Esophagus (tissue), 2 donors: ENCODE measurements around the gene GNAI2. TPM values are rescaled to one million over a fixed set of nuclear protein-coding genes. Genes with fewer than 3 reads are reported as not detected.
A peak's percentile ranks its signal among the peaks of the same experiment; 100 is the strongest.
"Not testable (repeated sequence)": the region's sequence is repeated elsewhere in the genome, so short reads cannot be mapped to it uniquely, and the experiment has no call there.

Source experiments
- H3K27ac ChIP-seq, 2 donors: one replicate each; pipeline ENCODE4 v1.5.1; 2013; ENCODE audit warnings: low read depth in 2 of 2, mild to moderate bottlenecking in 2 of 2, inconsistent platforms in 1 of 2, low read length in 1 of 2, moderate library complexity in 1 of 2
- H3K27me3 ChIP-seq, 2 donors: one replicate each; pipeline ENCODE4 v1.6.1; 2013; ENCODE audit warnings: low read length in 2 of 2, control low read depth in 1 of 2, mild to moderate bottlenecking in 1 of 2; ENCODE audit not compliant: insufficient read depth in 2 of 2, control insufficient read depth in 1 of 2
- H3K36me3 ChIP-seq, 2 donors: one replicate each; pipeline ENCODE4 v1.6.1; 2013; ENCODE audit warnings: low read length in 1 of 2; ENCODE audit not compliant: control insufficient read depth in 2 of 2, insufficient read depth in 2 of 2
- H3K4me1 ChIP-seq, 2 donors: one replicate each; pipeline ENCODE4 v1.6.1; 2013; ENCODE audit warnings: low read length in 1 of 2; ENCODE audit not compliant: control insufficient read depth in 2 of 2, insufficient read depth in 2 of 2
- H3K4me3 ChIP-seq, 2 donors: one replicate each; pipeline ENCODE4 v1.5.1; 2013; ENCODE audit warnings: low read length in 2 of 2, mild to moderate bottlenecking in 2 of 2, low read depth in 1 of 2, moderate library complexity in 1 of 2
- H3K9me3 ChIP-seq, 2 donors: one replicate each; pipeline ENCODE4 v1.6.1; 2013; ENCODE audit warnings: mild to moderate bottlenecking in 2 of 2, low read depth in 1 of 2, low read length in 1 of 2, moderate library complexity in 1 of 2; ENCODE audit not compliant: control insufficient read depth in 2 of 2, insufficient read depth in 1 of 2
- WGBS, 2 donors: extraction: QIAGEN DNeasy Blood & Tissue Kit; methylation state at CpG; one replicate each; pipeline ENCODE4 v1.1.7; 2013; 5-methylcytosine and 5-hydroxymethylcytosine counted together
- polyA plus RNA-seq, 2 donors: library from polyadenylated mRNA; stranded (reverse); fragments of 200-250 nt; gene quantifications; one replicate each; pipeline ENCODE4 v1.2.3, GENCODE V29; 2013
- donor health status: healthy with polysubstance abuse.
- donor health status: Bipolar disorder and iron deficiency.

The GNAI2 gene
- polyA plus RNA-seq, 2 donors, result 52.2 to 61.8 TPM

- Histone ChIP-seq H3K4me1 (peaks cover 8 to 9% of the 10 kb centered on the region in 2 donors), H3K36me3 (no peaks in the 10 kb centered on the region), H3K9me3 (no peaks in the 10 kb centered on the region), H3K4me3 (no peak overlapping the region), H3K27me3 (peaks cover 0 to 28% of the 10 kb centered on the region in 2 donors), H3K27ac (no peak overlapping the region)
- WGBS, 2 donors, result 58 to 63% methylated on average over 12 of the region's 12 CpGs
Measured at GRCh38 chr3:50203809-50204803, 31.9 kb upstream of the GNAI2 start.

DNA sequence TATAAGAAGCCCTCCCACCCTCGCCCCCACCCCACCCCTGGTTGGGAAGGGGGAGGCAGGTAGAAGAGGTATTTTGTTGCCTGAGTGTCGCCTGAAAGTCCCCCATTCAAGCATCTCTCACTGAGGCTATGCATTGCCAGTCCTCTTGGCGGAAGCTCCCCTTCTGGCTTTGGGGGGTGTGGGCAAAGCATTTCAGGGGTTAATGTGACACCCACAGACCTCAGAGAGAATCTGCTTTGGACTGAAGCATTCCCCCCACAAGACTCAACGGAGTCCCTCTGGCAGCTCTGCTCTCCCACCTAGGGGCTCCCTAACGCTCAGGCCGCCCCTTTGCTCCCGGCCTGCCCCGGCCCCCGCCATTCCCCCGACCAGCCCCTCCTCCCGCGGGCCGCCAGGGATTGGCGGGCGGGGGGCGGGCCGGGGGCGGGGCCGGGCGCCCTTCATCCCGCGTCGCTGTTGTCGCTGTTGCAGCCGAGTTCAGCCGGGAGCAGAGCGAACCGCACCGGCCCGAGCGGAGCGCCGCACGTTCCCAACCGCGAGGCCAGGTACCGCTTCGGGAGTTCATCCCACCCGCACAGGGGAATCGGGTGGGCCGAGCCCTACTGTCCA, 31.1 kb upstream of the GNAI2 start, which contains the start of gene SLC38A3:
TSS of gene SLC38A3 (plus strand) at position 468 of the 609 bp plus-strand sequence. CDS start 8,929 bp downstream, outside the sequence.
- H3K4me1 ChIP-seq, result peaks cover 8 to 9% of the 10 kb centered on the region in 2 donors
- H3K36me3 ChIP-seq, result no peaks in the 10 kb centered on the region
- peak within 1 kb of the TSS; percentile 21 to 30 for H3K4me3 ChIP-seq
- peaks cover 0 to 28% of the 10 kb centered on the region in 2 donors for H3K27me3 ChIP-seq
- WGBS, 2 donors, result 2 to 3% methylated on average over 41 of the region's 41 CpGs
- H3K27ac ChIP-seq, result no peak within 1 kb of the TSS
- H3K9me3 ChIP-seq, result no peaks in the 10 kb centered on the region

DNA sequence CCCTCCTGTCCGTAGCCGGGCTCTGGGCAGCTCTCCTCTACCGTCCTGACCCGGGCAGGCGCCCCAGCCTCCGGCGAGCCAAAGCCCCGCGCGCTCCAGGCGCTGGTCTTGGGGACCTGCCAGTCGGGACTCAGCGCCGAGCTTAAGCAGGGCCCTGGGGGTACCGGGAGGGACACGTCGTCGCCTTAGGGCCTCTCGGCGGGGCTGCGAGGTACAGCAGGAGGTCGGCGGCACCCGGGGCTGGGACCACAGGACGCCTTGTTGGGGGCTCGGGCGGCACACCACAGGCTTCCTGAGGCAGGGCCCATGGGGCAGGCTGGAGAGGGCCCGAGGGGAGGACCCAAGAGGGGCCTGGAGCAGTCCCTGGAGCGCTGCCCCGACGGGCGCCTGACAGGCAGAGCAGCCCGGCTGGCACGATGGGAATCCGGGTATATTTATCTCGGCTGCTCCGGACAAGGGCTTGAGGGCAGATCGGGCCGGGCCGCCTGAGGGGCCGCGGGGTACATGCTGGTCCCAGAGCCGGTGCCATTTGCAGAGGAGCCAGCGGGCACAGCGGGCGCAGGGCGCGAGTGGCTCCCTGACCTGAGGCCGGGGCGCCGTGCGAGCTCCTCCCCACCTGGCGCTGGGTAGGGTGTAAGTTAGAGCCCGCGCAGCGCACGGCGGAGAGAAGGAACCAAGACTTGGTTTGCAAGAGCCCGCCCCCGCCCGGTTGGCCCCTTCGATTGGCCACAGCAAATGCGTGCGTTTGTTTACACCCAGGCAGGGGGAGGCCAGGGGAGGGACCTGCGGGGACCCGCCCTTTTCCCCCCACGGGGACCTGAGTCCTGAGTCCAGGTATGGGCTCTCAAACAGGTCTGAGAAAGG, 30.4 kb upstream of the GNAI2 start:
- H3K27ac ChIP-seq, result no peak overlapping the region
- peaks cover 0 to 28% of the 10 kb centered on the region in 2 donors for H3K27me3 ChIP-seq
- no peaks in the 10 kb centered on the region for H3K36me3 ChIP-seq
- H3K4me1 ChIP-seq, result peaks cover 8 to 9% of the 10 kb centered on the region in 2 donors
- WGBS, 2 donors, result 5 to 7% methylated on average over 67 of the region's 67 CpGs
- no peaks in the 10 kb centered on the region for H3K9me3 ChIP-seq
- peak overlapping the region; percentile 21 to 30 for H3K4me3 ChIP-seq

DNA sequence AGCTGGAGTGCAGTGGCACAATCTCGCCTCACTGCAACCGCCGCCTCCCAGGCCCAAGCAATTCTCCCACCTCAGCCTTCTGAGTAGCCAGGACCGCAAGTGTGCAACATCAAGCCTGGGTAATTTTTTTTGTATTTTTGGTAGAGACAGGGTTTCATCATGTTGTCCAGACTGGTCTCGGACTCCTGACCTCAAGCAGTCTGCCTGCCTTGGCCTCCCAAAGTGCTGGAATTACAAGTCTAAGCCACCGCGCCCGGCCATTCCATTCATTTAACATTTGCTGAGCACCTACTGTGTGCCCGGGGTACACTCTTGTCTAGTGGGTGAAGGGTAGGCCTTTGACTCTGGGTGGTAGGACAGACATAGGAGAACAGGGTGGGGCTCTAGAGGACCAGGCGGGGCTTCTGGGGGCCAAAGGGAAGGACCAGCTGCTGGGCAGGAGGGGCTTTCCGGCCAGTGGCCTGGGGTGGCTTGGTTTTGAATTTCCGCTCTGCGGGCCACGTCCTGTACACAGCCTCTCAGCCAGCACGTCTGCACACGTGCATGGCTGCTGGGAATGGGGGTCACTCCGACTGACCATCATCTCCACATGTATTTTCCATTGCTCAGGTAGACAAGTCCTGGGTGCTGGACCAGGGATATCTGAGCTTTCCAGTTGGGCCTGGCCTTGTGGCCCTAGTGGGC, 28.5 kb upstream of the GNAI2 start:
- no peak overlapping the region for H3K4me3 ChIP-seq
- peaks cover 0 to 28% of the 10 kb centered on the region in 2 donors for H3K27me3 ChIP-seq
- H3K9me3 ChIP-seq, result no peaks in the 10 kb centered on the region
- 93 to 94% methylated on average over 16 to 17 of the region's 17 CpGs for WGBS, 2 donors
- H3K27ac ChIP-seq, result no peak overlapping the region
- no peaks in the 10 kb centered on the region for H3K36me3 ChIP-seq
- peaks cover 8 to 9% of the 10 kb centered on the region in 2 donors for H3K4me1 ChIP-seq

DNA sequence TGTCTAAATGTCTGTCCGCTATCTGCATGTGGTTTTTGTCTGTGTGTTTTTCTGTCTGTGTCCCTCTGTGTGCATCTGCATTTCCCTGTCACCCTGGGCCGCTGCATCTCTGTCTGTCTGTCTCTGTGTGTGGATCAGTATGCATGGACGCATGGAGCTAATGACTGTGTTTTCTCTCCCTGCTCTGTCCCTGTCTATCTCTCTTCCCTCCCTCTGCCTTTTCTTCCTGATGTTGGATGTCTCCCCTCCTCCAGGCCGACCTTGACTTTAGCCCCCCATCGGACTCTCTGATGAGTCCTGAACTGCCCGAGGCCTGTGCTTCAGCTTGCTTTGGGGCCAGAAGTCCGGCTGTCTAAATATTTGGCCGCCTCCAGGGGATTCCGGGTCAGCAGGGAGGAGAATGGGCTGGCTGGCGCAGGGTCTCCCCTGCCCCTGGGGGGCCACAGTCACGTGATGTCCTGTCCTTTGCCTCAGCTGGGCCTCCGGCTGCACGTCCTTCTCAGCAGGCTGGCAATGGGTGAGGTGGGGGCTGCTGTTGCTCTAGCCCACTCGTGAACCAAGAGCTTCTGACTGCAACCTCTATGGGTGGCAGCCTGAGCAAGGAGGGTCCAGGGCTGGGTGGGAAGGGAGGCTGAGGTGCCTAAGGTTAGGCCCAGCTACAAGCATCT, 27.2 kb upstream of the GNAI2 start:
- no peaks in the 10 kb centered on the region for H3K9me3 ChIP-seq
- H3K27ac ChIP-seq, result no peak overlapping the region
- H3K4me3 ChIP-seq, result no peak overlapping the region
- WGBS, 2 donors, result 69 to 72% methylated on average over 14 of the region's 14 CpGs
- no peaks in the 10 kb centered on the region for H3K36me3 ChIP-seq
- H3K27me3 ChIP-seq, result peaks cover 0 to 18% of the 10 kb centered on the region in 2 donors
- H3K4me1 ChIP-seq, result peaks cover 8 to 9% of the 10 kb centered on the region in 2 donors

DNA sequence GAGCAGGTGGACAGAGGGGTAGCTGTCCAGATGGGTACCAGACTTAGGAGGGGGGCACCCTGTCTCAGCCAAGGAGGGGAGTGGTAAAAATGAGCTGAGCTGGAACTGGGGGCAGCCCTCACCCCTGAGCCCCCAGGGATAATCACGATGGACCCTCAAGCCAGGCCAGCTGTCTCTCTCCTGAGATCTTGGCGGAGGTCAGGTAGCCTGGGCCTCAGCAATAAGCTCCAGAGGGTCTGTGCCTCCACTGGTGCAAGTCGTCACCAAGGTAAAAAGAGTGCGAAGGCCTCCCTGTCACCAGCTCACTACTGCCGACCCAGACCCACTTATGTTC, 25.9 kb upstream of the GNAI2 start:
- no peak overlapping the region for H3K4me3 ChIP-seq
- H3K4me1 ChIP-seq, result peaks cover 5 to 9% of the 10 kb centered on the region in 2 donors
- 73 to 87% methylated on average over 5 of the region's 5 CpGs for WGBS, 2 donors
- H3K36me3 ChIP-seq, result no peaks in the 10 kb centered on the region
- H3K27me3 ChIP-seq, result peaks cover 0 to 9% of the 10 kb centered on the region in 2 donors
- no peak overlapping the region for H3K27ac ChIP-seq
- no peaks in the 10 kb centered on the region for H3K9me3 ChIP-seq

DNA sequence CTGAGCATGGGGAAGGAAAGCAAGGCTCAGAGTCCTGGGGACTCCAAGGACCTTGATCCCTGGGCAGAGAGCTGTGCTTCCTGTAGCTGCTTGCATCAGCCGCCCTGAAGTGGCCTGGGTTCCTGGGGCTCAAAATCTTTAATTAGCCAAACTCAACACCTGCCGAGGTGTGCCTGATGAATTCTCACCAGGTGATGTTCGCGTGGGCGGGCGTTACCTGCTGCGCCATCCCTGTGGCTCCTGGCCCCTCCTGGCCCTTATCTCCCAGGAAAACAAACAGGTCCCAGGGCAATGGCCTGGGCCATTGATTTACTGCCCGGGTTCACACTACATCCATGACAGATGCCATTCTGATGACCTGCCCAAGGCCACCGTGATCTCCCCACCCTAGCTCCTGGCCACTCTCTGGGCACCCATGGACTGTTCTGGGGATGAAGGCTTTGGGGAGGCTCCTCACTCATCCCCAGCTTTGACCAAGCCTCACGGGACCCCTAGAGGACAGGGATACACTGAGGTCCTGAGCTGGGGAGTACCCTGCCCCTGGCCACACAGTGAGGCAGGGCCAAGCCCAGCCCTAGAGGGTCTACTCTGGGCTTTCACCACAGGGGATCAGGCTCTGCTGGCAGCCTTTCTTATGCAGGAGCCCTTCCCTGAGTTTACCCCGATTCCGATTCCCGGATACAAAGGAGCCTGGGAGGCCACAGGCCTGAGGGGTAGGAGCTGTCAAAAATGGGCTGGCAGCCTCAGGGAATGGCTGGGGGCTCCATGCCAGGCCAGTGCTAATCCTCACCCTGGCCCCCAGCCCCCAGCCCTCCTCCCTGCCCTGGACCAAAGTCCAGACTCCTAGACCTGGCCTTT, 25.3 kb upstream of the GNAI2 start:
- WGBS, 2 donors, result 56 to 82% methylated on average over 13 of the region's 13 CpGs

DNA sequence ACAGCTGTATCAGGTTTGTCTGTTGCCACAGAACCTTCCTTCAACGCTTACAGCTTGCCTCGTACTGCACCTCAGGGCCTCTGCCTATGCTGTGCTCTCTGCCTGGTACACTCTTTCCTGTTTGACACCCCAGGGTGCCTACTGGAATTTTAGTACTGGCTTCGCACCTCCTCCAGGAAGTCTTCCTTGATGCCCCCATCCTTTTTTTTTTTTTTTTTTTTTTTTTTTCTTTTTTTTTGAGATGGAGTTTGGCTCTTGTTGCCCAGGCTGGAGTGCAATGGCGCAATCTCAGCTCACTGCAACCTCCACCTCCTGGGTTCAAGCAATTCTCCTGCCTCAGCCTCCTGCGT, 24.7 kb upstream of the GNAI2 start:
- not testable (repeated sequence) for H3K27ac ChIP-seq, H3K4me1 ChIP-seq, H3K4me3 ChIP-seq, H3K36me3 ChIP-seq, H3K27me3 ChIP-seq, H3K9me3 ChIP-seq
- WGBS, 2 donors, result 86 to 94% methylated on average over 5 of the region's 5 CpGs

More for the DNA sequence above, 25.3 kb upstream of the GNAI2 start:
- no peaks in the 10 kb centered on the region for H3K9me3 ChIP-seq
- no peak overlapping the region for H3K27ac ChIP-seq
- no peaks in the 10 kb centered on the region for H3K36me3 ChIP-seq
- no peak overlapping the region for H3K4me3 ChIP-seq
- H3K4me1 ChIP-seq, result peaks cover 0 to 3% of the 10 kb centered on the region in 2 donors
- H3K27me3 ChIP-seq, result peaks cover 0 to 4% of the 10 kb centered on the region in 2 donors
